Activated CD4-positive, alpha-beta T cell treated with anti-CD3 and anti-CD28 coated beads for 4 hours (primary cell): ENCODE results near the gene SFXN3.

ENCODE experiments used
- DNase-seq, 2 donors: peaks; one replicate each; pipeline ENCODE4 v3.0.0-alpha.2; 2020

Gene SFXN3

DNA sequence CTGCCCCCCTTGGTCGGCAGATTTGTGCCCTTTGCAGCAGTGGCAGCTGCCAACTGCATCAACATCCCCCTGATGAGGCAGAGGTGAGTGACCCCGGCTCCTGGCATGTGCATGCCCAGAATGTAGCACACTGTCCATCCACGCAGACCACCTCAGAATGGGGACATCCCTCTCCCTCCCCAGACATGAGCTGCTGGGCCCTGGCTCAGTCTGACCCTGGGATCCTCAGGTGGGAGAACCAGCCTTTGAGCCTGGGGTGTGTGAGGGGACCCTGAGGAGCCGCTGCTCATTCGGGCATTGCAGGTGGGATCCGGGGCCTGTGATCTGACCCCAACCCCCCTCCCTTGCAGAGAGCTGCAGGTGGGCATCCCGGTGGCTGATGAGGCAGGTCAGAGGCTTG, 5.7 kb downstream of the SFXN3 start:
- DNase-seq: no peak

DNA sequence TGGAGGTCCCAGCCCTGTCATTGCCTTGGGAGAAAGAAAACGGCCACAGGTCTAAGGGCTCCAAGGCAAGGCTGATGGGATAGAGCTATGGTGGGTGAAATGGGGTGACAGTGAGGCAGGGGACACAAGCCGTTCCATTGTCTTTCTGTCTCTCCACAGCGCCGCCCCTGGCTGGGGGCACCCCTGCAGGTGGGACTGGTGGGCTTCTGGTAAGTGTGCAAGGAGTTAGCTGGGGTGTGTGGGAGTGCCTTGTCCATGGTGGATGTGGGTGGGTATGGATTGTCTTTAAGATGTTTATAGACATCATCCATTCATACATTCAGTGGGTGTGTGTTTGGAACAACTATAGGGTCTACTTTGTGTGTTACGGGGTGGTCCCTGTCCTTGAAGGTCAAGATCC, 7.5 kb downstream of the SFXN3 start:
- DNase-seq: no peak

DNA sequence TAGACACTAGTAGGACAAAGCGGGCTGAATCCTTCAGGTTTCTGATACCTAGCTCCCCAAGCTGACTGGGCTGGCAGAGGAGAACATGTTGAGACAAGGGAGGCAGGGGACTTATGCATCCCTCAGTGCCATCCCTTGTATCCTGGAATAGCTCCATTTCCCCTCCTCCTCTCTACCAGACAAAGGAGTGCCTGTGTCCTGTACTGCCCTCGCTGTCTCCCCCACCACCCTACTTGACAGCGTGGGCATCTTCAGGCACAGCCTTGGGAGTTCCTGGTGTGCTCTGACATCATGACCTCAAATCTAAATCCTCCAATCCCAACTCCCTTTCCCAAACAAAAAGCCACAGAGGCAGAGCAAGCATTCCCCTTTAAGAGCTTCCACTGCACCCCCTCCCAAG, 9.0 kb downstream of the SFXN3 start:
- DNase-seq: no peak

DNA sequence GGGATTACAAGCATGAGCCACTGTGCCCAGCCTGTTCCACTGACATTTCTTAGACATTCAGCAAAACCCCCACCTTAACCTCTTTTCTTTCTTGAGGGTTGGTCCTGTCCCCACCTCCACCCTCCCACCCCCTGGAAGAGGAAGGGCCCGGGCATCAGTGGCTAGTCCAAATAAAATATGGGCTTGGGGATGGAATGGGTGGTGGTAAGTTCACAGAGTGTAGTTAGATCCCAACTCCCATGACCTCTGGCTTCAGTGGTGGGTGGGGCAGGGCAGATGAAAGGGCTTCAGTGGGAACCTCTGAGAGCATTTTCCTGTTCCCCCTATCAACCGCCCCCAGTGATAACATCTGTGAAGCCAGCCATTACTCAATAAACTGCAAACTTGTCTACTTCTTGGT, 9.8 kb downstream of the SFXN3 start:
- no peak for DNase-seq

DNA sequence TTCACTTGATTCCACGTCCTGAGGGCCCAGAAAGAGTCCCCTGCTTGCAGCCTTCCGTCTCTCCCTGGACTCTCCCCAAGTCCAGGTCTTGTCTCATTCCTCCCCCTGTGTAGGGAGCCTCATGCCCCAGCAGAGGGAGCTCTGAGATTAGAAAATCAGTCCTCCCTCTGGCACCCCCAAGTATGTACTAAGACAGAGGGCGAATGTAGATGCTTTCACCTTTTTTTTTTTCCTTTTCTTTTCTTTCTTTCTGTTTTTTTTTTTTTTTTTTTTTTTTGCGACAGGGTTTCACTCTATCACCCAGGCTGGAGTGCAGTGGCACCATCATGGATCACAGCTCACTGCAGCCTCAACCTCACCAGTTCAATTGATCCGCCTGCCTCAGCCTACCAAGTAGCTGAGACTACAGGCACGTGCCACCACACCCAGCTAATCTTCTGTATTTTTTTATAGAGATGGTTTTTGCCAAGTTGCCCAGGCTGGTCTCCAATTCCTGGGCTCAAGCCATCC, 10.3 kb downstream of the SFXN3 start:
- peak; percentile 65 to 81 for DNase-seq

DNA sequence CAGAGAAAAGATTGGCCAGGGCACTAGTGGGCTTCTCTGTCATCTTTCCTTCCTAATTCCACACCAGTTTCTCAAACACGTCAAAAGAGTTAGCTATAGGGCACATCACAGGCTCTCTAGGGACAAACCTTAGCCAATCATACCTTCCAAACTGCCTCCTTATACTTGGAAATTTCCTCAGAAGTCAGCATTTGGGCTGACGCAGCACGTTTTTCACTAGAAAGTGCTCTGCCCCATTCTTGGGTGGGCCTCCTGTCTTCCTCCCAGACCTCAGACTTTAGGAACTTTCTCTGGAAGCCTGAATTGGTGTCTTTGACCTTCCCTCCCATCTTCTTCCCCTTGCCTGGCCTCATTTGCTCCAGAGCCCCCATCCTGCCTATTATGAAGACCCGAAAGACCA, 11.1 kb downstream of the SFXN3 start:
- DNase-seq: no peak

DNA sequence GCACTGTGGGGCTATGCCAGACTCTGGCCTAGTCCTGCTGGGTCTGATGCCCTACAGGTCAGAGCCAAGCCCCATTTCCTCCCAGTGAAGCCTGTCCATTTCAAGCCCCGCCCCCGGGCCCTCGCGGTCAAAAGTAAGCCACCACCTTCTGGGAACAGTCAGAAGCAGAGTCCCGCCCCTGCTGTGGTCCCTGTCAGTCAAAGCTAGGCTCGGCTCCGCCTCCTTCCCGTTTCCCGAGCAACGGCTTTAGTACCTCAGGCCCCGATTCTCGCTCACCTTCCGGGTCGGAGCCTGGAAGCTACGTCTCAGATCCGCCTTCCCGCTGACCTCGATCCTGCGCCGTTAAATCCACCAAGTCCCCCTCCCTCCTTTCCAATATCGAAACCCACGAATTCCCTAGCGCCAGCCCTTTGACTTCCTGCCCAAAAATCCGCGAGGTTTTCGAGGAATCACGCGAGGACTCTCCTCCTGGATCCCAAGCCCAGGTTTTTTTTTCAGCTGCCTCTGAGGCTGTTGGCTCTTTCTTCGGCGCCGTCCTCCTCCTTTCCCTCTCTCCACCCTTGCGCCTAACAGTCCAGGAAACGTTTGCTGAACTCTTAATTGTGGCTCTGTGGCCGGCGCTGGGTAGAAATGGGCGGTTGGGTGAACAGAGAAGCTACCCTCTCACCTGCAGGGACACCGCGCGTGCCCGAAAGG, 11.8 kb downstream of the SFXN3 start:
- DNase-seq: peak; percentile 82 to 83

DNA sequence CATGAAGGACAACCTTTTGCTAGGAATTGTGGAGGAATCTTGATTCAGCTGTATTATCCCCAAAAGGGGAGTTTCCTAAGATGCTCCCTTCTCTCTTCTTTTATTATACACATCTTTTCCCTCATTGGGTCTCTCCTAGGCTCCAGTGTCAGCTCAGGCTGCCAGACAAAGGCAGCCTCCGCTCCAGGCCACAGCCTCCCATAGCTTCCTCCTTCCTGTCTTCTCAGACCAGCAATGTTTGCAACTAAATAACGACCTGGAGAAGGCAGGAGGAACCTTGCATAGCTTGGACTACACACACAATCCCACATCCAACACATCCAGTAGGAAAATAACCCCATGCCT, 12.3 kb downstream of the SFXN3 start:
- DNase-seq: no peak

DNA sequence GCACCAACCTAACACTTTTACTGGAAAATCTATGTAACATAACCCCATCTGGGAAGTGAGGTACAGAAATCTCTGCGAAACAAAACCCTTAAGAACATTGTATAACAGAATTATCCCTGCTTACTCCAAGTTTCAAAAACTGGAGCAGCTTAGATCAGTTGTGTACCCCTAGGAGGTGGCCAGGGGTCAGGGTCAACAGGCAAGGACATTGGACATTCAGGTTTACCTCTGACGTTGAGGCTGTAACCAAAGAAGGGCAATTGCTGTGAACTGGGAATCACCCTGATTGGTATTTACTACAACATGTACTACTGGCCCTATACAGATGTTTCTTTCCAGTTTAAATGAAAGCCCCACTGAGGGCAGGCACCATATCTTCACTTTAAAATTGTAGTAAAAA, 13.1 kb downstream of the SFXN3 start:
- no peak for DNase-seq

DNA sequence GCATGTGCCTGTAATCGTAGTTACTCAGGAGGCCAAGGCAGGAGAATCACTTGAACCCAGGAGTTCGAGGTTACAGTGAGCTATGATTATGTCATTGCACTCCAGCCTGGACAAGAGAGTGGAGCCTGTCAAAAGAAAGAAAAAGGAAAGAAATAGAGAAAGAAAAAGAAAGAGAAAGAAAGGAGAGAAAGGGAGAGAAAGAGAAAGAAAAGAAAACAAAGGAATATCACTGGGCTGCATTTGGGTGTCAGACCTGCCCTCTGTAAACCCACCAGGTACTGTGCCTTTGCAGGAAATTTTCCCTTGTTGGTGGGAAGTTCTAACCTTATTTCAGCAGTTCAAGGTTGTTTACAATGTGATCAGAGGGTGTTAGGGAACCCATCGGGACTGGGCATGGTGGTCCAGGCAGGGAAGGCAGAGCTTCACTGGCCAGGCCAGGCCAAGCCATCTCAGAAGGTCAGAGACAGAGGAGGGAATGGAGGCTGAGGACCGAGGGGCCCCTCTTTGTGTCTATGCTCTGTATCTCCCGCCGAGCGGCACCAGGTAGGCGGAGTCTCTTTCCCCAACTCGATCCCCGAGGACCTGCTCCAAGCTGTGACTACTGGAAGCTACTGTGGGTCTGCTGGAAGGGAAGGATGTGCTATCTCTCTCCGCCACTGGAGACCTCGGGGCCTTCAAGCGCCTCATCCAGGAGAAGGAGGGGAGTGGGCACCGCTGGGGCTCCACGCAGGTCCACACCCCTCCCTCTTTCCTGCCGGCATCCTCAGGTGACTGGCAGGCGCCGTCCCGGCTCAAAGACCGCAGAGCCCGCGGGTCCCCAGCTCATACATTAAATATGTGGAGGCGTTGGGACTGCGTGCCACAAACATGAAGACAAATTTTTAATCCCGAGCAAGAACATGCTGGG, 15.6 kb downstream of the SFXN3 start:
- no peak for DNase-seq

DNA sequence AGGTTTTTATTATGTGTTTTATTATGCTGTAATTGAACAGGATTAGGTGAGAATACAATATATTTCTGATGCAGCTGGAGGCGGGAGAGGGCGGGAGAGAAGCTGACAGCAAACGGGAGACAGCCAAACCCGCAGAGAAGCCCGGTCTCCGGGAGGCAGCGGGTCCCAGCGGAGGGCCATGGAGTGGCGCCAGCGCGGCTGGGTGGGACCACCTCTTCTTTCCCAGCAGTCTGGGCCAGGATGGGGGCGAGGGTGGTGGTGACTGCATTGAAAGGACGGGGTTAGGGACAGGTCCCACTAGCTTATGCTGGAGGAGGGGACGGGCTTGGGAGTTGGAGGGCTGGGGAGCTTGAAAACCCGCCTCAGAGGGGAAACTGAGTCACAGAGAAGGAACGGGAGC, 16.2 kb downstream of the SFXN3 start:
- DNase-seq: no peak

DNA sequence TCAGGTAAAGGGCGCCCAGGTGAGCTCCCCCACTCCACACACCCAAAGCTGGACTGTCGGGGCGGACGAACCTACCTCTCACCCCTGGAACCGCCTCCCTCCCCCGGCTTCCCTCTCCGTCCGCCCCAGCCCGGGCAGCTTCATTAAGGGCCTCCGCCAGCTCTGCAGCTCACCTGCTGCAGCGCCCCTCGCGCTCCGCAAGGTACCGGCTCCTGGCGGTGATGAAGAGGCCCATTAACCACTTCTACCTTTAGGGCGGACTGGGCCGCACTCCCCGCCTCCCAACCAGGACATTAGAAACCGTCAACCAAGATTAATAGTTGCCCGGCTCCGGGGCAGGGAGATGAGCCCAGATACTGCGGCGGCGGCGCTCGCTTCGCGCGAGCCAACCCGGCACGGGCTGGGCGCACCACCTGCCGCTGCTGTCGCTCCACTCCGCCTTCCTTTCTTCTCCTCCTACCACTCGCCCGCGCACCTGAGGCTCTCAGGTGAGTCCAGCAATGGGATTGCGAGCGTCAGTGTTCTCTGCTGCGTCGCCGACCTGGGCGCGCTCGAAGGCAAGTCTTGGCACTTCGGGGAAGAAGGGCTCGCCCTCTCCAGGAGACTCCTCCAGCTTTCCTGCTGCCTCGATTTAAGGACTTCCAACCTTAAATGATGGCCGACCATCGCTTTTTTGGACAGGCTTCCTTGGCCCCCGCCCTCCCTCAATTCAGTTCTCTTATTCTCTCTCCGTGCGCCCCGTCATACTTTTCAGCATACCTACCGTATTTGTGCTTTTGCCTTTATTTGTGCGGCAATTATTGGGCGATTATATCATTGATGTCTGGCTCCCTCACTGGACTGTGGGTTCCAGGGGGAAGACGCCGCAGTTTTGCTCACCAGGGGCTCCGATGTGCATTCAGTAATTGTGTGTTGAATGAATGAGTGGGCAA, 17.2 kb downstream of the SFXN3 start:
- DNase-seq: no peak

DNA sequence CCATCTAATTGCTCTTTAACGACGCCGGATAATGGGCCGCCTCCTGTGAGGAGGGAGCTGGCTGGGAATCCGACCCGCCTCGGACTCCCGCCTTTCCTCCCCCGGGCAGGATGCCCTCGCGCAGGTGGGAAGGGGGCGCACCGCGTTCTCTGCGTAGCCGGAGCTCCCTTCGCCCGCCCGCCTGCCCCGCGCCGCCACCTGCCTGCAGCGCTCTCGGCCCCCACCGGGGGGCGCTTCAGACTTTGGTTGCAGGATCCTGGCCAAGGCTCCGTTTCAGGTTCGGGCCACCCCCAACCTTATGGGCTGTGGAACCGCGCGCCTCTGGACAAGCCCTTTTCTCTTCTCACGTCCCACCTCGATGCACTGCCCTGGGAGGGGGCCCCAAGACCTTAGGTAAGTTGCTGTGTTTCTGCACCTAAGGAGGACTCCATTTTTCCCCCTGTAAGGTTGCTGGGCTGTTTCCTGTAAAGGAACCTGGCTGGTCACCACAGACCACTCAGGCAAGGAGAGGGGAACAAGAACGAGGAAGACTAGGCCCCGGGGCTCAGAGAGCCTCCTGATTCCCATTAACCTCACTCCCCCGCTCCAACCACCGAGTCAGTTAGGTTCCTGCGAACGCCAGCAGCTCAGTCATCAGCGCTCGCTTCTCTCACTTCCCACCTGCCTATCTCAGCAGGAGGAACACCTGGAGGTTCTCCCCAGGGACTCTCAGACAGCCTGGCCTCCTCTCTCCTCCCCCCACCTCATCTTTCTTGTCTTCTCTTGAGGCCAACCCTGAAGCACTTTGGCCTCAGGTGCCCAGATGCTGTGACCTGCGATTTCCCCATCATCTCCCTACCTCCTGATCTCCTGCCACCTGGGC, 19.4 kb downstream of the SFXN3 start:
- DNase-seq: peak; percentile 64 to 79

DNA sequence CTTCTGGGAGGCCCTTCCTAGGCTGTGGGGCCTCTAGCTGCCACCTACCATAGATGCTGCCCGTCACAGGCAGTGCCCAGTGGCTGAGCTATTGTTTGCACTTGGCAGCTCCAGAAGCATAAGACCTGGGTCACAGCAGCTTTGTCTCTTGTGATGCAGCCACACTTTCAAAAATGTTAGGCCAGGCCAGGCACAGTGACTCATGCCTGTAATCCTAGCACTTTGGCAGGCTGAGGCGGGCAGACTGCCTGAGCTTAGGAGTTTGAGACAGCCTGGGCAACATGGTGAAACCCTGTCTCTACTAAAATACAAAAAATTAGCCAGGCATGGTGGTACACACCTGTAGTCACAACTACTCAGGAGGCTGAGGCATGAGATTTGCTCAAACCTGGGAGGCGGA, 21.3 kb downstream of the SFXN3 start:
- DNase-seq: no peak

DNA sequence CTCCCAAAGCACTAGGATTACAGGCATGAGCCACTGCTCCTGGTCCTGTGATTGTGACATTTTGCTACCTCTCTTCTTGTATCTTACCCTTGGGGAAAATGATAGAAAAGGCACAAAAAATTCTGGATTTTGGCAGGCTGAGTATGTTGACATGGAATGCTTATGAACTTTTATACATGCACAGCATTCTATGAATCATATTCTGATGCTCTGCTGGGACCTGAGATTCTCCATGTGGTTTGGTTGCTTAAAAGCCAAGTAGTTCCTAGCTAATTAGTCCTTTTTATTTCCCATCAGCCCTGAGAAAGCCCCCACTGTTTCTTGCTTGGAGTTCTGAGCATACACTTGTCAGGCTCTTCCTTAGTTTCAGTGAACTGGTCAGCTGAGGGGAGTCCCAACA, 22.5 kb downstream of the SFXN3 start:
- DNase-seq: no peak

DNA sequence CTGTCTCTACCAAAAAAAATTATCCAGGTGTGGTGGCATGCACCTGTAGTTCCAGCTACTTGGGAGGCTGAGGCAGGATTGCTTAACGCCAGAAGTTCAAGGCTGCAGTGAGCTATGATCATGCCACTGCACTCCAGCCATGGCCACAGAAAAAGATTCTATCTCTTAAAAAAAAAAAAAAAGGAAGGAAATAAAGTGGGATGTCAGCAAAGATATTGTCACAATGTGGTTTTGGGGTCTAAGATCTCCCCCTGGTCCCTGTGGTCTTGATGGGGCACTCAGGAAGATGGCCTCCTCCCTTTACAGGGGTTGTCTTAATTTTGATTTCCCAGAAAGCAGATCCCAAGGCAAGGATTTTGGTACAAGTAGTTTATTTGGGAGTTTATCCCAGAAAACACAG, 23.3 kb downstream of the SFXN3 start:
- no peak for DNase-seq

DNA sequence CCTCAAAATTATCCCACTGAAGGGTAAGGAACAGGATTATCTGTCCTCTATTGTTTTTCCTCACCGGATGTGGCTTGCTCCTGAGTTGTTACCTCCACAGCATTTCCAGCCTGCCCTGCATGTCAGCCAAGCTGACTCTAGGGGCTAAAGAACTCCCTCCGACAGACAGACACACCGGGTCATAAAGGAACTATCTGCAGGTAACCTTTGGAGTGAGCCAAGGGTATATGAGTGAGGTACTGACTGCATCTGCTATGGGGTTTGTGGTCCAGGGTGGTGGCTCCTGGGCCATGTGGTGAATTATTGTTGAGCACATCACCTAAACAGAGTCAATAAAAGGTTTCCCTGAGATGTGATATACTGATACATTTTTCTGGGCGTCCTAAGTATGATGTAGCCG, 23.8 kb downstream of the SFXN3 start:
- no peak for DNase-seq

DNA sequence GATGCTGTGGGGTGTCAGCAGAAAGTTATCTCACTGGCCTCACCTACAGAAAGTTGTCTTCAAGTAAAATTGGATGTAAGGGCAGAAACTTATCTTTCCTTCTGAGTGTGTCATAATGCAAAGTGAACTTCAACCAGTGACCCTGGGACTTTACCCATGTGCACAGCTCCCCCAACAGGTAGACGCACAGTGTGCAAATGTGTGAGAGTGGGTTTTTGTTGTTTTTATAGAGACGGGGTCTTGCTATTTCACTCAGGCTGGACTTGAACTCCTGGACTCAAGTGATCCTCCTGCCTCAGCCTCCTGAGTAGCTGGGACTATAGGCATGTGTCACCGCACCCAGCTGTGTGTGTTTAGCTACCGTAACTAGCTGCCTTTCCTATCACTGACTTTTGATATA, 24.4 kb downstream of the SFXN3 start:
- no peak for DNase-seq

DNA sequence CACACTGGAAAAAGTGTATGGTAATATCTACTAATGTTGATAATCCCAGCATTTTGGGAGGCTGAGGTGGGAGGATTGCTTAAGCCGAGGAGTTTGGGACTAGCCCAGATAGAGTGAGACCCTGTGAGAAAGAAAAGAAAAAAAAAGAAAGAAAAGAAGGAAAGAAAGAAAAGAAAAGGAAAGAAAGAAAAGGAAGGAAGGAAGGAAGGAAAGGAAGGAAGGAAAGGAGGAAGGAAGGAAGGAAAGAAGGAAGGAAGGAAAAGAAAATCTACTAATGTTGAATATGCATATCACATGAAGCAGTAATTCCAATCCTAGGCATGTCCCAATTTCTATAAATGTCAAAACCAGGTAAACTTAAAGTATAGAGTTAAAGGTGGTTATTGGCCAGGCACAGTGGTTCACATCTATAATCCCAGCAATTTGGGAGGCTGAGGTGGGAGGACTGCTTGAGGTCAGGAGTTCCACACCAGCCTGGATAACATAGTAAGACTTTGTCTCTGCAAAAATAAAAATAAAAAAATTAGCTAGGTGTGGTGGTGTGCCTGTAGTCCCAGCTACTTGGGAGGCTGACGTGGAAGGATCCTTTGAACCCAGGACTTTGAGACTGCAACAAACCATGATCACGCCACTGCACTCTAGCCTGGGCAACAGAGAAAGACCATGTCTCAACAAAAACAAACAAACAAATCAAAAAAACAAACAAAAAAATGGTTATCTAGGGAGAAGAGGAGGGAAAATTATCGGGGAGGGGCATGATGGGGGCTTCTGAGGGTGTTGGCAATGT, 25.5 kb downstream of the SFXN3 start:
- DNase-seq: no peak

DNA sequence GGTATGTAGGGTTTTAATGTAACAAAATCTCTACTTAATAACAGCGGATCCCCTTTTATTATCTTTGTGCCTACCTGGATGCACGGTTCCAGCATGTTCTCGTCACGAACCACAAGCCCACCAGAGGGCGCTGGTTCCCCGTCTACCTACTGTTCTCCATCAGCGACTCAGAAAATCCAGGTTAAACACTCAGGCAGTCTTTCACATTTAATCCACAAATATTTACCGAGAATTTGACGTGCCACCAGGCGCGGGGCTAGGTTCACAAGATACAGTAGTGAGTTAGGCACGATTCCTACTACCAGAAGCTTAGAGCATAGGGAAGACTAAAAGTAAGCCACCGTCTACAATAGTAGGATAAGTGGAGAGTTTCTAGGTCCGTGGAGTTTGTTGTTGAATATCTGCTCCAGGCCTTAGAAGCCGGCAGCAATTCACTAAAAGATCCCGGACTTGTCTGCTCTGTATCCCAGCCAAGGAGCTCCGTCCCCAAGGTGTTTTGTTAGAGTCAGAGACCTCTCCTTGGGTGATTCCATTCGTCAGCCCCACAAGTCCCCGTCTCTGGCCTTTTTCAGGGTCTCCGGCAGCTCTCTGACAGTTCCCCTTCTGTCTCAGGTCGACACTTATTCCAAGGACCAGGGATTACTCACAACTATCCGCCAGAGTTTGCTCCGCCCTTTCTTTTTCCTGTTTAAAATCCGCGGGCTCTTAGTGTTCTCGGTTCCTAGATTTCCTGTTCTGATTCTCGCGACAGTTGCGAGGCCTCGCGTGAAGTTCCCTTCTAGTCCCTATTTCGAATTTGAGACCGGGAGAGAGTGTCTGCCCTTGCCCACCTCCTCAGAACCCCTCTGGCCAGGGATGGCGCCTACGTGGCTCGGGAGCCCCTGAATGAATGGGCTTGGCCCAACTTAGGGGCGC, 29.3 kb downstream of the SFXN3 start:
- DNase-seq: peak; percentile 84 to 89
